Esophagus muscularis mucosa (tissue), 4 donors: Measurements from ENCODE around the gene PYGM. TPM values are rescaled to one million over a fixed set of nuclear protein-coding genes. Genes with fewer than 3 reads are reported as not detected.

Source experiments
- DNase-seq: peaks from one replicate; pipeline ENCODE4 v3.0.0-alpha.2; 2017; ENCODE audit errors: extremely low spot score
- H3K27ac ChIP-seq, 4 donors: fragments of 200-600 bp; sonication (generic); replicated peaks in 1 of 4; 1 replicate in 3 of 4; 2 replicates in 1 of 4; pipeline ENCODE4 v1.5.1; 2016 to 2019; ENCODE audit warnings: mild to moderate bottlenecking in 1 of 4
- H3K27me3 ChIP-seq, 4 donors: fragments of 200-600 bp; sonication (generic); one replicate each; pipeline versions ENCODE4 v1.5.1 to v1.6.0; 2016 to 2019
- H3K36me3 ChIP-seq, 4 donors: fragments of 200-600 bp; sonication (generic); one replicate each; pipeline ENCODE4 v1.5.1; 2016 to 2019
- H3K4me1 ChIP-seq, 4 donors: fragments of 200-600 bp; sonication (generic); one replicate each; pipeline ENCODE4 v1.5.1; 2016 to 2019
- H3K4me3 ChIP-seq, 4 donors: fragments of 200-600 bp; sonication (generic); 1 replicate in 2 of 4; 2 replicates in 2 of 4; pipeline ENCODE4 v1.5.1; 2016 to 2019; ENCODE audit warnings: mild to moderate bottlenecking in 4 of 4, moderate library complexity in 1 of 4
- H3K9me3 ChIP-seq, 4 donors: fragments of 200-600 bp; sonication (generic); 1 replicate in 3 of 4; 2 replicates in 1 of 4; pipeline ENCODE4 v1.5.1; 2016 to 2019
- CTCF ChIP-seq, 3 experiments: fragments of 200-600 bp in 2 of 3; fragments of 450-650 bp in 1 of 3; sonication (generic) in 2 of 3; IDR thresholded peaks; one replicate each; pipeline ENCODE4 v1.5.1; 2017 to 2019; ENCODE audit warnings: antibody characterized with exemption in 3 of 3, mild to moderate bottlenecking in 2 of 3, moderate library complexity in 1 of 3
- EP300 ChIP-seq: sonication (generic); formaldehyde crosslinking; IDR thresholded peaks from one replicate; pipeline ENCODE4 v1.6.1; 2017; ENCODE audit warnings: antibody characterized with exemption
- POLR2A ChIP-seq: fragments of 450-650 bp; IDR thresholded peaks from one replicate; pipeline ENCODE4 v1.6.1; 2017; ENCODE audit warnings: antibody characterized with exemption, moderate library complexity, mild to moderate bottlenecking, low read depth
- POLR2AphosphoS5 ChIP-seq, 2 donors: sonication (generic); formaldehyde crosslinking; IDR thresholded peaks; one replicate each; pipeline ENCODE4 v1.6.1; 2017; ENCODE audit warnings: antibody characterized with exemption in 2 of 2
- WGBS: methylation state at CpG from one replicate; pipeline ENCODE4 v1.1.5; 2018; 5-methylcytosine and 5-hydroxymethylcytosine counted together
- intact Hi-C: fragments of 100-400 bp; cut with DNase I; formaldehyde crosslinking; loops from one replicate; pipeline ENCODE4 v1.15.1; 2023
- total RNA-seq, 4 donors: library from RNA; depleted of rRNA; stranded (reverse); fragments of >200 nt; gene quantifications; one replicate each; pipeline versions ENCODE4 v1.1.0 to v1.2.1, GENCODE V29; 2016

Gene PYGM
- 10 to 100 TPM; 18.4 to 57.2 (median 26.3) TPM for total RNA-seq

DNA sequence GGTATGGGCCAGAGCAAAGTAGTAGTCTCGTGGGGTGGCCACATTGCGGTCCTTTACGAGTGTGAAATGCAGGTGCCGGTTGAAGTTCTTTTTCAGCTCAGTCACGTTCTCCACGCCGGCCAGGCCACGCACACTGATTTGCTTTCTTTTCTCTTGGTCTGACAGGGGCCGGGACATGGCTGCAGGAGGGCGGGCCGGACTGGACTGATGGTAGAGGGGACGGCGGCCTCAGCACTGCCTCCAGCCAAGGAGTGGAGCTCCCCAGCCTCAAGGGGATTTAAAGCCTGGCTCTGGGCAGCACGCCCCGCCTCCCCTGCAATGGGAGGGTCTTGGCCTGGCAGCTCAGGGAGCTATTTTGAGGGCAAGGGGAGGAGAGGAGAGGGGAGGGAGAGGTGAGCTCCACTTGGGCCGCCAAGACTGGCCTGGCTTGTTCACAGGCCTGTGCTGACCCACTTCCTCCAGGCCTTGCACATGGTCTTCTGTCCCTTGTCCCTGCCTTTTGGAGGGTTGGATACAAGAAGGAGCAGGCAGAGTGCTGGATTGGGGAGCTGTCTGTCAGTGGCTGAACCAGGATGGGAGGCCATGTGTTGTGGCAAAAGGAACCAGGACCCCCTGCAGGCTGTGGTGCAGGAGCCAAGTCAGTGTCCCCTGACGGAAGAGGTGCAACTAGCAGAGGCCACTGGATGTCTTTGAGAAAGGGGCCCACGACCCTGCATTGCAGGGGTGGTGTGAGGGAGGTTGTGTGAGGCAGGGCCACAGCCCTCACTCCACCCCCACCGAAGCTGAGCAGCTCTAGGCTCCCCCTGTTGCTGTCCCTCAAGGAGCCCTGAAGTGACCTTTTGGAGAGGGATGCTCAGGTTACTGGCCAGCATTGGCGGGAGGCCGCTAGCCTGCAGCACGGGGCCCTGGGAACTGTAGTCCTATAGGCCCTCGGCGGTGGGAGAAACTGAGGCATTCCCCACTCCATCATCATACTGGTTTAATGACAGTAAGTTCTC lies at the start of gene PYGM:
PYGM (minus strand) TSS at position 253 of the 998 bp plus-strand sequence; CDS start at position 177, 76 bp downstream.
- intact Hi-C loops, result no loop called here
- H3K4me3 ChIP-seq, result peak within 1 kb of the TSS; percentile 39 to 51 (median 50)
- H3K4me1 ChIP-seq, result peaks cover 60 to 76% (median 74%) of the 10 kb centered on the region in 4 donors
- WGBS, result 28% methylated on average over 8 of the region's 24 CpGs
- TF ChIP-seq POLR2A (no peak), POLR2AphosphoS5 (IDR thresholded peaks at IDR 0.05) (peak; percentile 75 to 84)
- H3K27me3 ChIP-seq, result no peaks in the 10 kb centered on the region
- no peak for DNase-seq
- H3K27ac ChIP-seq, result peak within 1 kb of the TSS; percentile 86 to 92 (median 88)
- no peaks in the 10 kb centered on the region for H3K9me3 ChIP-seq
- peaks cover 6 to 31% (median 26%) of the 10 kb centered on the region in 4 donors for H3K36me3 ChIP-seq

DNA sequence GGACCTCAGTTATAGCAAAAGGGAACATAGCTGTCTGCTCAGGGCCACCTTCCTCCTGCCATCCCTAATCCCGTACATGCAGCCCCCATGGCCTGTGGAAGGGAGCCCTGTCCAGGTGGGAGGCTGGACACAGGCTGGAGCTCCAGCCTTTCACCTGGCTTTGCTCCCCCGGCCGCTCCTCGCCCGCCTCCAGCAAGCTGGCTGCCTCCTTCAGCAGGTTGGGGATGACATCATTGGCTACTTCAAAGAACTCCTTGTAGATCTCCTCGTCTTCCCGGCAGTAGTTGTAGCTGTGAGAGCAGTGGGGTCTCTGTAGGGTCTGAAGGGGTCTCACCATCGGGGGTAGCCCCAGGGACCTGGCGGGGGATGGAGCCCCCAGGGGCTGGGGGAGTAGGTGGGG lies 45.7 kb upstream of the PYGM start:
- peaks cover 29 to 61% (median 50%) of the 10 kb centered on the region in 4 donors for H3K4me1 ChIP-seq
- TF ChIP-seq EP300 (no peak), POLR2A (no peak), POLR2AphosphoS5 (IDR thresholded peaks at IDR 0.05) (no peak), CTCF (IDR thresholded peaks at IDR 0.05) (no peak)
- 82% methylated on average over 5 of the region's 9 CpGs for WGBS
- no peak overlapping the region for H3K4me3 ChIP-seq
- H3K27me3 ChIP-seq, result no peaks in the 10 kb centered on the region
- H3K27ac ChIP-seq, result no peak overlapping the region
- no peaks in the 10 kb centered on the region for H3K9me3 ChIP-seq
- no peak for DNase-seq
- peaks cover 12 to 43% (median 37%) of the 10 kb centered on the region in 4 donors for H3K36me3 ChIP-seq
- intact Hi-C loops, result no loop called here

GRCh38 chr11:64804346-64805210 lies 44.8 kb upstream of the PYGM start:
- no peak for DNase-seq
- intact Hi-C loops, result no loop called here
- H3K27me3 ChIP-seq, result no peaks in the 10 kb centered on the region
- TF ChIP-seq POLR2AphosphoS5 (IDR thresholded peaks at IDR 0.05) (no peak), EP300 (no peak), POLR2A (no peak), CTCF (IDR thresholded peaks at IDR 0.05) (no peak)
- peak overlapping the region; percentile 85 to 93 (median 88) for H3K27ac ChIP-seq
- peak overlapping the region in 1 of 4 donors; percentile 77 for H3K4me3 ChIP-seq
- H3K4me1 ChIP-seq, result peaks cover 26 to 55% (median 47%) of the 10 kb centered on the region in 4 donors
- H3K36me3 ChIP-seq, result peaks cover 12 to 52% (median 42%) of the 10 kb centered on the region in 4 donors
- no peaks in the 10 kb centered on the region for H3K9me3 ChIP-seq
- 92% methylated on average over 29 of the region's 41 CpGs for WGBS

GRCh38 chr11:64803846-64804345 lies 44.1 kb upstream of the PYGM start:
- no peak for DNase-seq
- Histone ChIP-seq H3K9me3 (no peaks in the 10 kb centered on the region), H3K27me3 (no peaks in the 10 kb centered on the region), H3K4me1 (peaks cover 20 to 48% (median 40%) of the 10 kb centered on the region in 4 donors), H3K4me3 (peak overlapping the region; percentile 73 to 84 (median 78)), H3K27ac (peak overlapping the region; percentile 85 to 93 (median 88)), H3K36me3 (peaks cover 12 to 59% (median 48%) of the 10 kb centered on the region in 4 donors)
- intact Hi-C loops, result loop anchor here (2.0 kb wide), 1 partner anchor 59 kb away; the partner anchor contains the start of gene RASGRP2
- TF ChIP-seq POLR2A (no peak), CTCF (IDR thresholded peaks at IDR 0.05) (no peak), EP300 (no peak), POLR2AphosphoS5 (IDR thresholded peaks at IDR 0.05) (no peak)
- WGBS, result 43% methylated on average over 12 of the region's 15 CpGs
